ENCODE results near the gene CD180. TPM values are rescaled to one million over a fixed set of nuclear protein-coding genes. Genes with fewer than 3 reads are reported as not detected.

Gene CD180
- total RNA-seq, 1 donor from 2014 or later = not detected

DNA sequence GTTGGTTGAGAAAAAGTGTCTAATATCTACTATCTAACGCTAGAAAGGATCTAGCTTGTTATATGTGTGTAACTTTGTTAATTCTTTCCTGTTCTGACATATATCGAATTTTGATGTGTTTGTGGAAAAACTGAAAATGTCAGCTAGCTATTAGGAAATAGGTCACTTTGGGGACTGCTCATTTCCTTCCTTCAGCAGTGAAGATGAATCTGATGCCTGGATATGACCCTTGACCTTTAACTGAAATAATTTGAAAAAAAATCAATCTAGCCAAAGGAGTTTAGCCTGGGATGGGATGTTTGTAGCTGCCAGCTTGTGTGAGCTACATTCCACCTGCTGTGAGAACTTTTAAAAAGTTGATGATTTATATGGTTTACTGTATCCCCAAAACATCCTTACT lies 66.8 kb downstream of the CD180 start:
- peak in 1 of 2 donors; percentile 74 for DNase-seq (ENCODE audit: low read depth in 2 of 2)

Measured in dermis microvascular lymphatic vessel endothelial cell (primary cell).